ENCODE measurements around the gene CLSTN2.

DNA sequence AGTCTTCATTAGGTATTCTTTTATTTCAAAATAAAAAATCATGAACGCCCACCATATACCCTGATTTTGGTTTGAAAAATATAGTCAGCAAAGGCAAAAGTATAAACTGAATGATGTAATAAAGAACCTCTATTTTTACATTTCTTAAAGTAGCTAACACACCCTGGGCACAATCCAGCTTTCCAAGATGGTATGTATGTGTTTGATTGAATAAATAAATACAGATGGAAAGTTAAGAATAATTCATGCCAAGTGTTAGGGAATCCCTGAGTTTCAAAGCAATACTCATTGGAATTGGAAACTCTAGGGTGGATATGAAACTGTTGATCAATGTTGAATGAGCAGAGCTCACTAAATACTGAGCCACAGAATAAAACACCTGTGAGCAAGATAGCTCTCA, 679.0 kb downstream of the CLSTN2 start:
- TF ChIP-seq, protein P1, sequence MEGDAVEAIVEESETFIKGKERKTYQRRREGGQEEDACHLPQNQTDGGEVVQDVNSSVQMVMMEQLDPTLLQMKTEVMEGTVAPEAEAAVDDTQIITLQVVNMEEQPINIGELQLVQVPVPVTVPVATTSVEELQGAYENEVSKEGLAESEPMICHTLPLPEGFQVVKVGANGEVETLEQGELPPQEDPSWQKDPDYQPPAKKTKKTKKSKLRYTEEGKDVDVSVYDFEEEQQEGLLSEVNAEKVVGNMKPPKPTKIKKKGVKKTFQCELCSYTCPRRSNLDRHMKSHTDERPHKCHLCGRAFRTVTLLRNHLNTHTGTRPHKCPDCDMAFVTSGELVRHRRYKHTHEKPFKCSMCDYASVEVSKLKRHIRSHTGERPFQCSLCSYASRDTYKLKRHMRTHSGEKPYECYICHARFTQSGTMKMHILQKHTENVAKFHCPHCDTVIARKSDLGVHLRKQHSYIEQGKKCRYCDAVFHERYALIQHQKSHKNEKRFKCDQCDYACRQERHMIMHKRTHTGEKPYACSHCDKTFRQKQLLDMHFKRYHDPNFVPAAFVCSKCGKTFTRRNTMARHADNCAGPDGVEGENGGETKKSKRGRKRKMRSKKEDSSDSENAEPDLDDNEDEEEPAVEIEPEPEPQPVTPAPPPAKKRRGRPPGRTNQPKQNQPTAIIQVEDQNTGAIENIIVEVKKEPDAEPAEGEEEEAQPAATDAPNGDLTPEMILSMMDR (conservative IDR thresholded peaks at IDR 0.05; ENCODE audit: low read depth, low read length) = no peak
- TF ChIP-seq EZH2 (IDR thresholded peaks at IDR 0.05; ENCODE audit: low read length, unreplicated experiment) = no peak

Measured in PC-3 (cell line).